Measurements from ENCODE around the gene FOXN3.

The FOXN3 gene

GRCh38 chr14:89417091-89417464, at the start of gene FOXN3:
TSS of gene FOXN3 (minus strand) at chr14:89417233. CDS start at chr14:89412476, 4,757 bp downstream.
- DNase-seq (ENCODE audit: low spot score) = peak; percentile 91

- DNase-seq (ENCODE audit: low spot score) = no peak
These were observed 49.5 kb upstream of the FOXN3 start for GRCh38 chr14:89466484-89466883.

GRCh38 chr14:89465876-89466275, 48.8 kb upstream of the FOXN3 start:
- peak; percentile 33 for DNase-seq (ENCODE audit: low spot score)

GRCh38 chr14:89461256-89461655, 44.2 kb upstream of the FOXN3 start:
- DNase-seq (ENCODE audit: low spot score) = no peak

- no peak for DNase-seq (ENCODE audit: low spot score)
These were observed 41.8 kb upstream of the FOXN3 start for GRCh38 chr14:89458713-89459420.

- no peak for DNase-seq (ENCODE audit: low spot score)
These were observed 40.0 kb upstream of the FOXN3 start for GRCh38 chr14:89457007-89457406.

GRCh38 chr14:89455412-89455811, 38.4 kb upstream of the FOXN3 start:
- no peak for DNase-seq (ENCODE audit: low spot score)

GRCh38 chr14:89454996-89455395, 38.0 kb upstream of the FOXN3 start:
- no peak for DNase-seq (ENCODE audit: low spot score)

GRCh38 chr14:89452281-89452680, 35.2 kb upstream of the FOXN3 start:
- DNase-seq (ENCODE audit: low spot score) = no peak

- no peak for DNase-seq (ENCODE audit: low spot score)
These were observed 34.2 kb upstream of the FOXN3 start for GRCh38 chr14:89451229-89451628.

GRCh38 chr14:89447182-89447944, 30.3 kb upstream of the FOXN3 start:
- DNase-seq (ENCODE audit: low spot score) = no peak

GRCh38 chr14:89445273-89445973, 28.4 kb upstream of the FOXN3 start:
- no peak for DNase-seq (ENCODE audit: low spot score)

- DNase-seq (ENCODE audit: low spot score) = no peak
These were observed 27.6 kb upstream of the FOXN3 start for GRCh38 chr14:89444516-89445125.

GRCh38 chr14:89444044-89444443, 27.0 kb upstream of the FOXN3 start:
- no peak for DNase-seq (ENCODE audit: low spot score)

- DNase-seq (ENCODE audit: low spot score) = no peak
These were observed 26.1 kb upstream of the FOXN3 start for GRCh38 chr14:89443042-89443629.

- DNase-seq (ENCODE audit: low spot score) = no peak
These were observed 25.2 kb upstream of the FOXN3 start for GRCh38 chr14:89442280-89442679.

GRCh38 chr14:89440986-89441909, 24.2 kb upstream of the FOXN3 start:
- peak; percentile 85 for DNase-seq (ENCODE audit: low spot score)

- DNase-seq (ENCODE audit: low spot score) = no peak
These were observed 19.0 kb upstream of the FOXN3 start for GRCh38 chr14:89435892-89436656.

- no peak for DNase-seq (ENCODE audit: low spot score)
These were observed 18.5 kb upstream of the FOXN3 start for GRCh38 chr14:89435492-89435891.

GRCh38 chr14:89432226-89432625, 15.2 kb upstream of the FOXN3 start:
- DNase-seq (ENCODE audit: low spot score) = no peak
